ENCODE measurements around the gene ABHD17C. TPM values are rescaled to one million over a fixed set of nuclear protein-coding genes. Genes with fewer than 3 reads are reported as not detected.

Gene ABHD17C
- total and polyA plus RNA-seq, 2 of the 8 experiments (the other 6 are each of a cell fraction or from before 2014, with no cell fraction given) = 20.2 to 29.8 TPM

DNA sequence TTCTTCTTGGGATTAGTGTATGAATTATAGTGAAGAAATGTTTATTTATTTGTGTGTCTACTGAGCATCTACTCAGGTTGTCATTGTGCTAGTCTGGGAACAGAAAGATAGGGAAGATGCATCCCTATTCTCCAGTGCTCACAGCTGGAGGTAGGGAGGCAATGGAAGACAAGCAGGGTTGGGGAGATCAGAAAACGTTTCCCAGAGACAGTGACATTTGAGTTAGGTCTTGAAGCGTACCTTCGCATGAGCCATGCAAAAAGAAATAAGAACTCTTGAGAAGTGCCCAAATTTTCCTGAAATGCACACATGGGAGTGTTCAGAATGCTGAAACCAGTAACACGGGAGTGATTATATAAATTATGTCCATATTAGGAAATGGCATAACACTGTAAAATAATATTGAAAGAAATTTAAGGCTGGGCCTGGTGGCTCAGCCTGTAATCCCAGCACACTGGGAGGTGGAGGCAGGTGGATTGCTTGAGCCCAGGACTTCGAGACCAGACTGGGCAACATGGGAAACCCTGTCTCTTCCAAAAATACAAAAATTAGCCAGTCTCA is 78.8 kb downstream of the ABHD17C start:
- Histone ChIP-seq H2AFZ (ENCODE audit: low read length) (no peak overlapping the region), H3K4me1 (replicated peaks in 1 of 4; ENCODE audit: control insufficient read depth in 3 of 4, insufficient read depth in 4 of 4, low read length in 3 of 4) (no peaks in the 10 kb centered on the region), H3K79me2 (ENCODE audit: control insufficient read depth in 1 of 2, insufficient read depth in 2 of 2, low read length in 2 of 2) (no peaks in the 10 kb centered on the region), H2BK15ac (ENCODE audit: low read length) (no peak overlapping the region), H2AK5ac (ENCODE audit: low read depth, low read length) (no peak overlapping the region), H3K4ac (replicated peaks; ENCODE audit: insufficient read length, low read depth, low read length) (no peak overlapping the region), H2BK20ac (ENCODE audit: low read length) (no peak overlapping the region), H3K36me3 (ENCODE audit: control insufficient read depth in 2 of 4, insufficient read depth in 4 of 4, low read length in 3 of 4) (no peaks in the 10 kb centered on the region), H3K4me3 (ENCODE audit: extremely low read depth in 1 of 4, insufficient read depth in 2 of 4, low read depth in 3 of 4, low read length in 4 of 4) (no peak overlapping the region), H3K9ac (replicated peaks in 1 of 4; ENCODE audit: extremely low read depth in 1 of 4, low read depth in 3 of 4, low read length in 3 of 4) (no peak overlapping the region), H4K91ac (replicated peaks; ENCODE audit: insufficient read length, low read length) (no peak overlapping the region), H2BK120ac (replicated peaks; ENCODE audit: low read depth, low read length) (no peak overlapping the region), H2BK12ac (ENCODE audit: low read depth, low read length) (no peak overlapping the region), H4K8ac (ENCODE audit: extremely low read depth, insufficient read depth, low read length) (no peak overlapping the region), H4K5ac (ENCODE audit: insufficient read length, low read depth, low read length) (no peak overlapping the region), H3K56ac (replicated peaks; ENCODE audit: insufficient read length, low read depth, low read length) (no peak overlapping the region), H4K20me1 (replicated peaks in 1 of 2; ENCODE audit: control insufficient read depth in 1 of 2, insufficient read depth in 2 of 2, low read length in 2 of 2) (no peaks in the 10 kb centered on the region), H2BK5ac (ENCODE audit: low read depth, low read length) (no peak overlapping the region), H3K14ac (ENCODE audit: insufficient read length) (no peak overlapping the region), H3K9me3 (ENCODE audit: insufficient read depth in 2 of 2, low read depth in 1 of 2, low read length in 1 of 2) (no peaks in the 10 kb centered on the region), H3K27me3 (replicated peaks in 1 of 4; ENCODE audit: control insufficient read depth in 3 of 4, extremely low read depth in 1 of 4, insufficient read depth in 3 of 4, low read length in 3 of 4) (peaks cover 0 to 17% (median 15%) of the 10 kb centered on the region in 4 experiments; a peak in 6 of 7 replicates), H3K27ac (ENCODE audit: low read depth, low read length) (no peak overlapping the region), H3K23ac (ENCODE audit: insufficient read length) (no peak overlapping the region), H3K4me2 (ENCODE audit: insufficient read depth in 1 of 2, low read depth in 2 of 2, low read length in 2 of 2) (no peak overlapping the region), H3K79me1 (ENCODE audit: low read depth, low read length) (no peaks in the 10 kb centered on the region), H3K23me2 (ENCODE audit: low read depth, low read length) (no peaks in the 10 kb centered on the region), H3K18ac (ENCODE audit: extremely low read depth, low read length) (no peak overlapping the region)
- DNase-seq (ENCODE audit: low read depth in 1 of 2, low spot score in 2 of 2) (no peak), FAIRE-seq (no peak)
- CTCF ChIA-PET (ENCODE audit: partially characterized antibody) = interaction anchor here (0.6 to 8.3 kb wide), 9 partner anchors 12 to 318 kb away, joined by 3 to 133 read pairs (median 5); no protein-coding TSS in a partner anchor
- POLR2A ChIA-PET (ENCODE audit: partially characterized antibody) = no interaction called here
- 82% methylated on average over 5 of the region's 5 CpGs; no CpG with 5 or more reads in 1 of the 2 experiments for WGBS, 2 experiments (ENCODE audit: extremely low coverage in 1 of 2, insufficient coverage in 1 of 2, insufficient read length in 1 of 2, insufficient replicate concordance in 2 of 2, low coverage in 1 of 2, low lambda C conversion rate in 2 of 2, missing lambda C conversion rate in 1 of 2)
- TF ChIP-seq POU5F1 (IDR thresholded peaks at IDR 0.05; ENCODE audit: low read depth, low read length) = no peak
- TF ChIP-seq ZNF274 (IDR thresholded peaks at IDR 0.05; ENCODE audit: borderline replicate concordance, extremely low read depth, low read length) = no peak
- TF ChIP-seq HDAC6 (IDR thresholded peaks at IDR 0.05; ENCODE audit: low read depth, low read length) = no peak
- no peak for TF ChIP-seq POLR2AphosphoS5 (IDR thresholded peaks at IDR 0.05; ENCODE audit: low read depth, low read length)
- TF ChIP-seq BCL11A (IDR thresholded peaks at IDR 0.05; ENCODE audit: low read depth in 2 of 2, low read length in 2 of 2) = no peak
- TF ChIP-seq SP2 (IDR thresholded peaks at IDR 0.05; ENCODE audit: low read length) = no peak
- TF ChIP-seq, protein P1, sequence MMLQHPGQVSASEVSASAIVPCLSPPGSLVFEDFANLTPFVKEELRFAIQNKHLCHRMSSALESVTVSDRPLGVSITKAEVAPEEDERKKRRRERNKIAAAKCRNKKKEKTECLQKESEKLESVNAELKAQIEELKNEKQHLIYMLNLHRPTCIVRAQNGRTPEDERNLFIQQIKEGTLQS (IDR thresholded peaks at IDR 0.05; ENCODE audit: insufficient read depth, low read depth, low read length) = no peak

Measured in H1 (cell line).